AG04450 (cell line): ENCODE results near the gene FN3K. TPM values are rescaled to one million over a fixed set of nuclear protein-coding genes. Genes with fewer than 3 reads are reported as not detected.

Experiments
- CTCF ChIA-PET: fragments of 300-600, 350-600 bp; formaldehyde crosslinking; extraction: SDS; loops from one replicate; lab custom pipeline; 2022; ENCODE audit warnings: antibody characterized with exemption, inconsistent platforms; lab: Charles Lee
- POLR2A ChIA-PET: fragments of 350-600 bp; formaldehyde crosslinking; extraction: SDS; loops from one replicate; lab custom pipeline; 2021; ENCODE audit warnings: antibody characterized with exemption, inconsistent platforms; lab: Yijun Ruan, JAX
- DNase-seq: peaks from one replicate; pipeline ENCODE4 v3.0.0-alpha.2; 2011; ENCODE audit warnings: low read depth, low spot score
- H3K27ac ChIP-seq: one replicate; pipeline ENCODE4 v1.5.1; 2012; ENCODE audit warnings: low read depth, low read length, control low read depth
- H3K27me3 ChIP-seq: one replicate; pipeline ENCODE4 v1.6.0; 2012; ENCODE audit warnings: low read length; ENCODE audit not compliant: control insufficient read depth, insufficient read depth
- H3K4me3 ChIP-seq: 2 replicates; pipeline ENCODE4 v1.5.1; 2011; ENCODE audit warnings: mild to moderate bottlenecking, low read depth, low read length, control low read depth
- H3K9me3 ChIP-seq: 2 replicates; pipeline ENCODE4 v1.5.1; 2012; ENCODE audit warnings: low read length; ENCODE audit not compliant: control insufficient read depth, insufficient read depth
- polyA plus RNA-seq: library from polyadenylated mRNA; depleted of rRNA; stranded (reverse); fragments of >200 nt; gene quantifications from 2 replicates; pipeline ENCODE4 v1.2.3, GENCODE V29; 2011
- TF ChIP-seq, protein P1 (sequence below): IDR thresholded peaks from 2 replicates; pipeline ENCODE4 v1.5.1; 2011; ENCODE audit warnings: low read depth, low read length, control low read depth, inconsistent platforms

The FN3K gene
- polyA plus RNA-seq, 1 experiment: 1.6 TPM

DNA sequence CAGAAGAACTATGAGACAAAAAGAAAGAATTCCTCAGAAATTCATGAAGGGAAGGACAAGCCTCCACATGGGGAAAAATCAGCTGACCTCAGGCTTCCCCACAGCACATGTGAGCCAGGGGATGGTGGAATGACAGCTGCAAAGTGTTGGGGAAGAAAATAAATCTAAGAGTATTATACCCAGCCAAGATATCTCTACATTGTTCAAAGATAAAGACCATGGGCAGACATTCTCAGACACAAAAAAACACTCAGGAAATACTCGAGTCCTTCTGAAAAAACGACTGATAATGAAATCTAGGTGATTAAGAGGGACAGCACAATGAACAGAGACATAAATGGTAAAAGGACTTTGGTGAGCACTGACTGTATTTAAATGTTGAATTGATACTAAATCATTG, 40.8 kb upstream of the FN3K start:
- Histone ChIP-seq H3K4me3 (no peak overlapping the region), H3K27ac (no peak overlapping the region), H3K9me3 (peaks cover 29% of the 10 kb centered on the region), H3K27me3 (peaks cover 6% of the 10 kb centered on the region)
- CTCF ChIA-PET: no interaction called here
- TF ChIP-seq, protein P1, sequence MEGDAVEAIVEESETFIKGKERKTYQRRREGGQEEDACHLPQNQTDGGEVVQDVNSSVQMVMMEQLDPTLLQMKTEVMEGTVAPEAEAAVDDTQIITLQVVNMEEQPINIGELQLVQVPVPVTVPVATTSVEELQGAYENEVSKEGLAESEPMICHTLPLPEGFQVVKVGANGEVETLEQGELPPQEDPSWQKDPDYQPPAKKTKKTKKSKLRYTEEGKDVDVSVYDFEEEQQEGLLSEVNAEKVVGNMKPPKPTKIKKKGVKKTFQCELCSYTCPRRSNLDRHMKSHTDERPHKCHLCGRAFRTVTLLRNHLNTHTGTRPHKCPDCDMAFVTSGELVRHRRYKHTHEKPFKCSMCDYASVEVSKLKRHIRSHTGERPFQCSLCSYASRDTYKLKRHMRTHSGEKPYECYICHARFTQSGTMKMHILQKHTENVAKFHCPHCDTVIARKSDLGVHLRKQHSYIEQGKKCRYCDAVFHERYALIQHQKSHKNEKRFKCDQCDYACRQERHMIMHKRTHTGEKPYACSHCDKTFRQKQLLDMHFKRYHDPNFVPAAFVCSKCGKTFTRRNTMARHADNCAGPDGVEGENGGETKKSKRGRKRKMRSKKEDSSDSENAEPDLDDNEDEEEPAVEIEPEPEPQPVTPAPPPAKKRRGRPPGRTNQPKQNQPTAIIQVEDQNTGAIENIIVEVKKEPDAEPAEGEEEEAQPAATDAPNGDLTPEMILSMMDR: no peak
- POLR2A ChIA-PET: no interaction called here
- no peak for DNase-seq

- no peak overlapping the region for H3K27ac ChIP-seq
- no peak for DNase-seq
- CTCF ChIA-PET: no interaction called here
Measured at GRCh38 chr17:82696259-82696658, 39.2 kb upstream of the FN3K start.

DNA sequence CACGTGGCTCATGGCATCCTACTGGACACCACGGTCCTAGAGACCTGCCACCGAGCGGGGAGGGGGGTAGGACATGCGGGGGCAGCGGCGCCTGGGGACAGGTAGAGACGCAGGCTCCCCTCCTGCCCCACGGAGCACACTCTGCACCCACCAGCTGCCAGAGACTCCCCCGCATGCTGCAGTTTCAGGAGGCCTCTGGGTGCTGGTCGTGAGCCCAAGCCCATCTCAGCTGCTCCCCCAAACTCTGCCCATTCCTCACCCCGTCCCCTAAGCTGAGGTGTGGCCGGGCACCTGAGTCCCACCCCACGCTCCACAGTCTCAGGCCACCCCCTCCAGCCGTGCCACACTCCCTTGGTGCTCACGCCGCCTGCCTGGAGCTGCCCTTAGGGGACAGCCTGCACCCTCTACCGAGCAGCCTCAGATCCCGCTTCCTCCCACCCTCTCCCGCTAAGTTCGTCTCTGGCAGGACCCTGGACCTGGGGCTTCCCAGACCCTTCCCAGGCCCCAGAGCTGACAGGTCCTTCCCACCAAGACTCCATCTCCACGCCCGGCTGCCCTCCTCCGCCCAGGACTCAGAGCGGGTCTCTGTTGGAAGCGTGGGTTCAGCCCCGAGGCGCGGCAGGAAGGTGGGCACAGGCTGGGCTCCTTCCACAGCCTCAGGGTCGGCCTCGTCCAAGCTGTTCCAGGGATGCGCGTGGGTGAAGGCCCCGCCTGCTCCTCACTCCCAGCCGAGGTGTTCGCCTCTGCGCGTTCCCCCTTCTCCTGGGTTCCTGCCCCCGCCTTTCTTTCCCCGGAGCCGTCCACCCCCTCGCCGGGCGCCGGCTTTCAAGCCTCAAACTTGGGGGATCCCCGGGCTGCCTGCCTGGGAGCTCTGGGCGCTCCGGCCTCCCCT, 38.3 kb upstream of the FN3K start:
- Histone ChIP-seq H3K9me3 (peaks cover 29% of the 10 kb centered on the region), H3K27ac (no peak overlapping the region), H3K4me3 (peak overlapping the region; percentile 69), H3K27me3 (peaks cover 6% of the 10 kb centered on the region)
- TF ChIP-seq, protein P1: no peak
- POLR2A ChIA-PET: no interaction called here
- CTCF ChIA-PET: interaction anchor here (0.5 kb wide), 1 partner anchor 273 kb away, joined by 4 read pairs; no protein-coding TSS in a partner anchor
- DNase-seq: no peak

More at GRCh38 chr17:82696259-82696658, 39.2 kb upstream of the FN3K start:
- TF ChIP-seq, protein P1: no peak
- POLR2A ChIA-PET: no interaction called here
- Histone ChIP-seq H3K27me3 (peaks cover 6% of the 10 kb centered on the region), H3K4me3 (no peak overlapping the region), H3K9me3 (peaks cover 29% of the 10 kb centered on the region)

DNA sequence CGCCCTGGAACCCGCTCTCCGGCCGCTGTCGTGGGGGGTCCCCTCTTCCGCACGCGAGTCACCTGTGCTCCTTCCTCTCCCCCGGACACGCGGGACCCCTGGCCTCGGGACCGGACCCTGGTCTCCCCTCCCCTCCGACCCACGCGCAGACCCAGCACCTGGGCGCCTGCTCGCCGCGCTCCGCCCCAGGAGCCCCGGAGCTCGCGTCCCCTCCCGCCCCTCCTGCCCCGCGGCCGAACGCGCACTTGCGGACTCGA, 37.7 kb upstream of the FN3K start:
- CTCF ChIA-PET: no interaction called here
- peak overlapping the region; percentile 69 for H3K4me3 ChIP-seq
- POLR2A ChIA-PET: no interaction called here
- no peak overlapping the region for H3K27ac ChIP-seq
- TF ChIP-seq, protein P1: no peak
- peaks cover 9% of the 10 kb centered on the region for H3K27me3 ChIP-seq
- DNase-seq: no peak
- H3K9me3 ChIP-seq: peaks cover 29% of the 10 kb centered on the region
